GM12878 (cell line): ENCODE measurements around the gene RAB44. TPM values are rescaled to one million over a fixed set of nuclear protein-coding genes. Genes with fewer than 3 reads are reported as not detected.

Experiments
- ATAC-seq: fragments of 200-7000 bp; cut with Tn5 transposase; 3 replicates; pipeline ENCODE4 v1.9.1; 2020; ENCODE audit warnings: mild to moderate bottlenecking, moderate library complexity
- BruUV-seq: library from RNA; stranded (reverse); fragments of 400-500 nt; replicated peaks from 2 replicates; lab custom pipeline; 2021; lab: Mats Ljungman, UMichigan
- CTCF ChIA-PET: fragments of 300-600 bp; sonication (Branson Sonifier 250); formaldehyde crosslinking; extraction: SDS; loops from one replicate; lab custom pipeline; 2021; ENCODE audit warnings: inconsistent platforms; lab: Yijun Ruan, JAX
- POLR2A ChIA-PET: fragments of 350-600 bp; formaldehyde crosslinking; extraction: SDS; loops from one replicate; lab custom pipeline; 2021; ENCODE audit warnings: inconsistent platforms; lab: Charles Lee
- RAD21 ChIA-PET: fragments of 300-600 bp; sonication (Branson Sonifier 250); formaldehyde crosslinking; loops from one replicate; lab custom pipeline; 2023; ENCODE audit warnings: antibody characterized with exemption; ENCODE audit not compliant: unreplicated experiment; lab: Charles Lee
- SMC1A ChIA-PET: fragments of 300-600 bp; sonication (Branson Sonifier 250); formaldehyde crosslinking; loops from one replicate; lab custom pipeline; 2023; ENCODE audit not compliant: unreplicated experiment, uncharacterized antibody; lab: Charles Lee
- DNase-seq: peaks from one replicate; pipeline ENCODE4 v3.0.0-alpha.2; 2011; ENCODE audit warnings: low read depth, low spot score
- FAIRE-seq: peaks from 3 replicates; lab custom pipeline; 2011; peaks lifted over from hg19 to GRCh38; lab: Jason Lieb, UNC
- H2AFZ ChIP-seq: 2 replicates; pipeline ENCODE4 v1.6.0; 2011; ENCODE audit warnings: low read depth, low read length, control low read depth; ENCODE audit not compliant: control insufficient read depth
- H3K27ac ChIP-seq: 2 replicates; pipeline ENCODE4 v1.5.1; 2011; ENCODE audit warnings: control low read depth; ENCODE audit not compliant: control insufficient read depth, insufficient read depth
- H3K27me3 ChIP-seq, 2 experiments: replicated peaks in 1 of 2; 2 replicates each; pipeline versions ENCODE4 v1.6.0 to v1.6.1; 2011; ENCODE audit warnings: low read length in 1 of 2; ENCODE audit not compliant: control insufficient read depth in 2 of 2, insufficient read depth in 2 of 2
- H3K36me3 ChIP-seq, 2 experiments: 2 replicates each; pipeline ENCODE4 v1.5.1; 2011; ENCODE audit warnings: low read length in 1 of 2; ENCODE audit not compliant: control insufficient read depth in 2 of 2, insufficient read depth in 2 of 2
- H3K4me1 ChIP-seq: 2 replicates; pipeline ENCODE4 v1.6.1; 2011; ENCODE audit warnings: mild to moderate bottlenecking, low read length, moderate library complexity, mixed read lengths; ENCODE audit not compliant: control insufficient read depth, insufficient read depth
- H3K4me2 ChIP-seq: 2 replicates; pipeline ENCODE4 v1.6.0; 2011; ENCODE audit warnings: control low read depth; ENCODE audit not compliant: control insufficient read depth, insufficient read depth
- H3K4me3 ChIP-seq: fragments of 200-600 bp; sonication (generic); 2 replicates; pipeline ENCODE4 v1.5.1; 2016
- H3K79me2 ChIP-seq: 2 replicates; pipeline ENCODE4 v1.6.0; 2011; ENCODE audit warnings: low read length; ENCODE audit not compliant: control insufficient read depth, insufficient read depth
- H3K9ac ChIP-seq: 2 replicates; pipeline ENCODE4 v1.8.0; 2011; ENCODE audit warnings: low read length, control low read depth, mixed read lengths; ENCODE audit not compliant: control insufficient read depth, insufficient read depth
- H3K9me3 ChIP-seq: replicated peaks from 3 replicates; pipeline ENCODE4 v1.5.1; 2011; ENCODE audit warnings: mild to moderate bottlenecking, low read length; ENCODE audit not compliant: control insufficient read depth, insufficient read depth
- H4K20me1 ChIP-seq: 2 replicates; pipeline ENCODE4 v1.6.0; 2011; ENCODE audit not compliant: control insufficient read depth, insufficient read depth
- ATF2 ChIP-seq: IDR thresholded peaks from 2 replicates; pipeline ENCODE4 v1.6.1; 2012; ENCODE audit warnings: low read length, inconsistent platforms
- BHLHE40 ChIP-seq, 2 experiments: fragments of 450-650 bp in 1 of 2; IDR thresholded peaks; 2 replicates each; pipeline ENCODE4 v1.6.1; 2011 to 2017; ENCODE audit warnings: low read depth in 2 of 2, borderline replicate concordance in 1 of 2, improper control_type of control experiment in 1 of 2, low read length in 1 of 2, mild to moderate bottlenecking in 1 of 2
- DPF2 ChIP-seq: fragments of 450-650 bp; IDR thresholded peaks from 2 replicates; pipeline ENCODE4 v1.6.1; 2017; ENCODE audit warnings: mild to moderate bottlenecking
- EZH2 ChIP-seq: IDR thresholded peaks from 2 replicates; pipeline ENCODE4 v1.6.1; 2012; ENCODE audit warnings: low read depth, mild to moderate bottlenecking, control low read depth, inconsistent platforms, low read length, borderline replicate concordance; ENCODE audit not compliant: control insufficient read depth
- MXI1 ChIP-seq: fragments of 150-350 bp; IDR thresholded peaks from 2 replicates; pipeline ENCODE4 v1.6.1; 2011; ENCODE audit warnings: low read depth, mild to moderate bottlenecking, inconsistent platforms, low read length, improper control_type of control experiment
- NR2C1 ChIP-seq: fragments of 450-650 bp; IDR thresholded peaks from 2 replicates; pipeline ENCODE4 v1.6.1; 2017; ENCODE audit warnings: antibody characterized with exemption, mild to moderate bottlenecking, moderate library complexity
- NRF1 ChIP-seq: conservative IDR thresholded peaks from 2 replicates; pipeline ENCODE4 v1.6.1; 2011; ENCODE audit warnings: mild to moderate bottlenecking, low read depth, low read length, improper control_type of control experiment
- POLR2A ChIP-seq: IDR thresholded peaks from 2 replicates; pipeline ENCODE4 v1.6.1; 2011; ENCODE audit warnings: low read depth, mild to moderate bottlenecking, low read length
- POLR2AphosphoS2 ChIP-seq: IDR thresholded peaks from 2 replicates; pipeline ENCODE4 v1.6.1; 2011; ENCODE audit warnings: low read depth, mild to moderate bottlenecking, low read length, improper control_type of control experiment, moderate library complexity
- POLR2AphosphoS5 ChIP-seq: IDR thresholded peaks from 2 replicates; pipeline ENCODE4 v1.6.1; 2011; ENCODE audit warnings: mild to moderate bottlenecking, low read length, inconsistent platforms
- RAD21 ChIP-seq: IDR thresholded peaks from 2 replicates; pipeline ENCODE4 v1.6.1; 2011; ENCODE audit warnings: mild to moderate bottlenecking, low read depth, low read length, moderate library complexity; ENCODE audit not compliant: insufficient read depth
- RELA ChIP-seq: fragments of 450-650 bp; IDR thresholded peaks from 2 replicates; pipeline ENCODE4 v1.8.0; 2014; ENCODE audit warnings: borderline replicate concordance; ENCODE audit not compliant: partially characterized antibody
- SP1 ChIP-seq: IDR thresholded peaks from one replicate; pipeline ENCODE4 v1.6.1; 2011; ENCODE audit warnings: low read depth, low read length
- STAT1 ChIP-seq: fragments of 450-650 bp; conservative IDR thresholded peaks from 2 replicates; pipeline ENCODE4 v1.6.1; 2014; ENCODE audit warnings: antibody characterized with exemption, mild to moderate bottlenecking
- SUZ12 ChIP-seq: fragments of 200-600 bp; sonication (generic); IDR thresholded peaks from one replicate; pipeline ENCODE4 v1.6.1; 2018; ENCODE audit warnings: antibody characterized with exemption, mild to moderate bottlenecking; ENCODE audit not compliant: unreplicated experiment
- USF1 ChIP-seq: IDR thresholded peaks from 2 replicates; pipeline ENCODE4 v1.6.1; 2011; ENCODE audit warnings: borderline replicate concordance, low read depth, mild to moderate bottlenecking, moderate library complexity, mixed read lengths, low read length; ENCODE audit not compliant: insufficient read depth; ENCODE audit errors: extremely low read length
- WGBS: methylation state at CpG from one replicate; pipeline ENCODE4 v1.1.6; 2016; ENCODE audit warnings: low lambda C conversion rate; ENCODE audit not compliant: insufficient replicate concordance, insufficient coverage; ENCODE audit errors: missing lambda C conversion rate; 5-methylcytosine and 5-hydroxymethylcytosine counted together
- in situ Hi-C: fragments of 300-500 bp; cut with MboI; formaldehyde crosslinking; loops from 9 replicates; pipeline ENCODE4 v1.14.3; 2018; ENCODE audit warnings: mixed read lengths
- intact Hi-C: fragments of 100-400 bp; cut with micrococcal nuclease; formaldehyde crosslinking; loops from one replicate; pipeline ENCODE4 v1.14.2; 2022; ENCODE audit not compliant: unreplicated experiment
- polyA plus RNA-seq, 11 experiments: library from polyadenylated mRNA; depleted of rRNA in 4 of 11; unstranded in 6 of 11; stranded (reverse) in 5 of 11; fragments of >200 nt; fragmentation: Nextera tagmentation in 4 of 11; fragmentation: Illumina TruSeq in 1 of 11; extraction: Ambion mirVana in 4 of 11; extraction: Trizol in 1 of 11; gene quantifications; 1 replicate in 1 of 11; 2 replicates in 10 of 11; pipeline versions ENCODE4 v1.2.1 to v1.2.3, GENCODE V29; 2011 to 2016; ENCODE audit warnings: inconsistent platforms in 2 of 11, missing spikeins in 2 of 11, low read depth in 1 of 11
- total RNA-seq, 4 experiments: library from RNA; depleted of rRNA in 3 of 4; stranded (reverse); fragments of >200 nt in 3 of 4; fragmentation: Illumina TruSeq in 1 of 4; extraction: Trizol in 1 of 4; gene quantifications; 2 replicates each; pipeline versions ENCODE4 v1.2.1 to v1.2.3, GENCODE V29; 2013 to 2021

The RAB44 gene
- total and polyA plus RNA-seq, 10 of the 15 experiments (the other 5 are each of a cell fraction or from before 2014, with no cell fraction given): 0.01 to 0.08 (median 0.05) TPM; not detected in 2

GRCh38 chr6:36722365-36722764 lies 24.7 kb downstream of the RAB44 start:
- ChIA-PET POLR2A (interaction anchor here (1.3 kb wide), 2 partner anchors 9 to 36 kb away, joined by 3 to 4 read pairs; no protein-coding TSS in a partner anchor), CTCF (interaction anchor here (1.0 to 8.1 kb wide), 5 partner anchors 14 to 107 kb away, joined by 3 to 61 read pairs (median 6); no protein-coding TSS in a partner anchor), SMC1A (interaction anchor here (1.1 to 2.5 kb wide), 5 partner anchors 11 to 107 kb away, joined by 3 to 12 read pairs (median 4); no protein-coding TSS in a partner anchor), RAD21 (interaction anchor here (0.6 to 4.4 kb wide), 4 partner anchors 32 to 107 kb away, joined by 3 to 30 read pairs (median 11); no protein-coding TSS in a partner anchor)
- ATAC-seq: no peak
- in situ Hi-C loops: no loop called here
- Histone ChIP-seq H3K4me1 (peaks cover 31% of the 10 kb centered on the region), H3K27me3 (no peaks in the 10 kb centered on the region), H3K9ac (no peak overlapping the region), H3K4me2 (no peak overlapping the region), H4K20me1 (no peaks in the 10 kb centered on the region), H2AFZ (no peak overlapping the region), H3K27ac (no peak overlapping the region), H3K9me3 (no peaks in the 10 kb centered on the region), H3K79me2 (no peaks in the 10 kb centered on the region), H3K4me3 (no peak overlapping the region), H3K36me3 (no peaks in the 10 kb centered on the region)
- intact Hi-C loops: no loop called here
- TF ChIP-seq EZH2: no peak
- no peak for TF ChIP-seq BHLHE40 (IDR thresholded peaks at IDR 0.05; ENCODE audit: borderline replicate concordance in 1 of 2, low read depth in 2 of 2, low read length in 1 of 2)
- TF ChIP-seq STAT1: no peak
- TF ChIP-seq MXI1: no peak
- no peak for TF ChIP-seq SP1
- TF ChIP-seq POLR2AphosphoS5: no peak
- no peak for TF ChIP-seq NR2C1
- TF ChIP-seq POLR2A: no peak
- no peak for TF ChIP-seq ATF2
- TF ChIP-seq RAD21: no peak
- TF ChIP-seq SUZ12: no peak
- no peak for TF ChIP-seq USF1
- no peak for TF ChIP-seq NRF1
- TF ChIP-seq RELA: no peak
- no peak for TF ChIP-seq POLR2AphosphoS2
- TF ChIP-seq DPF2: no peak
- no TSS peak for BruUV-seq
- DNase-seq: no peak
- WGBS: 87% methylated on average over 8 of the region's 10 CpGs
- no peak for FAIRE-seq
